Endodermal cell (in vitro differentiated cells): Measurements from ENCODE around the gene ARNT2. TPM values are rescaled to one million over a fixed set of nuclear protein-coding genes. Genes with fewer than 3 reads are reported as not detected.

Experiments
- DNase-seq: peaks from one replicate; pipeline ENCODE4 v3.0.0-alpha.2; 2017
- H3K27ac ChIP-seq: 2 replicates; pipeline ENCODE4 v1.5.1; 2013; ENCODE audit warnings: mild to moderate bottlenecking, low read depth, low read length, moderate library complexity
- H3K27me3 ChIP-seq: 2 replicates; pipeline ENCODE4 v1.6.1; 2013; ENCODE audit warnings: mild to moderate bottlenecking, low read length, moderate library complexity; ENCODE audit not compliant: insufficient read depth, control insufficient read depth, poor library complexity, severe bottlenecking
- H3K36me3 ChIP-seq: 2 replicates; pipeline ENCODE4 v1.7.0; 2013; ENCODE audit warnings: mild to moderate bottlenecking, low read length, moderate library complexity; ENCODE audit not compliant: control insufficient read depth, insufficient read depth
- H3K4me1 ChIP-seq: one replicate; pipeline ENCODE4 v1.7.0; 2013; ENCODE audit warnings: low read length; ENCODE audit not compliant: control insufficient read depth, insufficient read depth
- H3K4me3 ChIP-seq: 2 replicates; pipeline ENCODE4 v1.5.1; 2013; ENCODE audit warnings: mild to moderate bottlenecking, low read length, moderate library complexity
- H3K9ac ChIP-seq: 2 replicates; pipeline ENCODE4 v1.6.1; 2013; ENCODE audit warnings: mild to moderate bottlenecking, low read length, moderate library complexity; ENCODE audit not compliant: poor library complexity, severe bottlenecking; ENCODE audit errors: extremely low read depth
- H3K9me3 ChIP-seq: 2 replicates; pipeline ENCODE4 v1.6.1; 2013; ENCODE audit warnings: mild to moderate bottlenecking, low read length, moderate library complexity; ENCODE audit not compliant: control insufficient read depth
- H3K27ac Mint-ChIP-seq: 2 replicates; pipeline ENCODE4 v1.8.0; 2020; ENCODE audit warnings: mixed read lengths
- H3K27me3 Mint-ChIP-seq: 2 replicates; pipeline ENCODE4 v1.8.0; 2021; ENCODE audit warnings: mild to moderate bottlenecking, mixed read lengths; ENCODE audit not compliant: insufficient read depth
- H3K36me3 Mint-ChIP-seq: 2 replicates; pipeline ENCODE4 v1.8.0; 2020; ENCODE audit warnings: low read depth, mixed read lengths
- H3K4me1 Mint-ChIP-seq: 2 replicates; pipeline ENCODE4 v1.8.0; 2020; ENCODE audit warnings: mixed read lengths
- H3K4me3 Mint-ChIP-seq: 2 replicates; pipeline ENCODE4 v1.8.0; 2020; ENCODE audit warnings: mild to moderate bottlenecking, moderate library complexity, mixed read lengths
- H3K9me3 Mint-ChIP-seq: 2 replicates; pipeline ENCODE4 v1.8.0; 2020; ENCODE audit warnings: mild to moderate bottlenecking, mixed read lengths
- CTCF ChIP-seq: fragments of 200-600 bp; sonication (generic); conservative IDR thresholded peaks from 2 replicates; pipeline ENCODE4 v1.5.0; 2021; ENCODE audit warnings: antibody characterized with exemption, mild to moderate bottlenecking
- WGBS, 2 experiments: methylation state at CpG; one replicate each; pipeline versions ENCODE4 v1.1.5 to v1.1.7; 2013; ENCODE audit warnings: missing lambda C conversion rate in 2 of 2, mixed read lengths in 1 of 2; ENCODE audit not compliant: insufficient coverage in 1 of 2, insufficient read length in 1 of 2; 5-methylcytosine and 5-hydroxymethylcytosine counted together
- total RNA-seq, 2 donors: library from RNA; stranded (reverse); fragmentation: NEBNext Ultra II Directional in 1 of 2; extraction: Animal tissue kit (Norgen Biotek cat#: 25700) in 1 of 2; gene quantifications; 2 replicates in 1 of 2; 3 replicates in 1 of 2; pipeline ENCODE4 v1.2.1, GENCODE V29; 2021

ARNT2 gene
- total RNA-seq, 2 donors from 2014 or later = 8.0 to 15.9 TPM

- no peaks in the 10 kb centered on the region for H3K27me3 Mint-ChIP-seq
- 94% methylated on average over 13 to 14 of the region's 14 CpGs for WGBS, 2 experiments
- no peak for TF ChIP-seq CTCF
- Histone ChIP-seq H3K9me3 (no peaks in the 10 kb centered on the region), H3K4me1 (no peaks in the 10 kb centered on the region), H3K36me3 (no peaks in the 10 kb centered on the region), H3K27ac (no peak overlapping the region), H3K27me3 (no peaks in the 10 kb centered on the region), H3K9ac (no peak overlapping the region), H3K4me3 (no peak overlapping the region)
- H3K4me3 Mint-ChIP-seq = no peak overlapping the region
- no peaks in the 10 kb centered on the region for H3K9me3 Mint-ChIP-seq
- H3K4me1 Mint-ChIP-seq = peaks cover 4% of the 10 kb centered on the region
- H3K27ac Mint-ChIP-seq = no peak overlapping the region
- H3K36me3 Mint-ChIP-seq = no peaks in the 10 kb centered on the region
- no peak for DNase-seq
Observed at GRCh38 chr15:80461356-80462095, 57.3 kb downstream of the ARNT2 start.

GRCh38 chr15:80462111-80462510 lies 57.9 kb downstream of the ARNT2 start:
- DNase-seq = no peak
- Mint-ChIP-seq H3K27ac (no peak overlapping the region), H3K27me3 (no peaks in the 10 kb centered on the region), H3K4me1 (peaks cover 3% of the 10 kb centered on the region), H3K4me3 (no peak overlapping the region), H3K9me3 (no peaks in the 10 kb centered on the region), H3K36me3 (no peaks in the 10 kb centered on the region)
- H3K4me3 ChIP-seq = no peak overlapping the region
- no peaks in the 10 kb centered on the region for H3K9me3 ChIP-seq
- H3K36me3 ChIP-seq = no peaks in the 10 kb centered on the region
- no peak overlapping the region for H3K27ac ChIP-seq
- TF ChIP-seq CTCF = no peak
- WGBS, 2 experiments = 80 to 90% methylated on average over 6 of the region's 6 CpGs
- H3K9ac ChIP-seq = no peak overlapping the region
- no peaks in the 10 kb centered on the region for H3K27me3 ChIP-seq
- H3K4me1 ChIP-seq = no peaks in the 10 kb centered on the region

GRCh38 chr15:80462836-80463512 lies 58.8 kb downstream of the ARNT2 start:
- WGBS, 2 experiments = 92 to 97% methylated on average over 4 to 8 of the region's 8 CpGs
- no peaks in the 10 kb centered on the region for H3K9me3 ChIP-seq
- TF ChIP-seq CTCF = no peak
- H3K9me3 Mint-ChIP-seq = no peaks in the 10 kb centered on the region
- no peak overlapping the region for H3K27ac Mint-ChIP-seq
- no peak overlapping the region for H3K4me3 ChIP-seq
- no peak overlapping the region for H3K4me3 Mint-ChIP-seq
- no peaks in the 10 kb centered on the region for H3K27me3 ChIP-seq
- DNase-seq = no peak
- H3K4me1 ChIP-seq = no peaks in the 10 kb centered on the region
- no peaks in the 10 kb centered on the region for H3K36me3 Mint-ChIP-seq
- no peak overlapping the region for H3K27ac ChIP-seq
- no peaks in the 10 kb centered on the region for H3K36me3 ChIP-seq
- H3K4me1 Mint-ChIP-seq = peaks cover 10% of the 10 kb centered on the region
- no peak overlapping the region for H3K9ac ChIP-seq
- H3K27me3 Mint-ChIP-seq = no peaks in the 10 kb centered on the region
